ACHN (cell line): ENCODE results near the gene LMTK3.
A peak's percentile ranks its signal among the peaks of the same experiment; 100 is the strongest.

ENCODE experiments used
- DNase-seq: peaks from one replicate; pipeline ENCODE4 v3.0.0-alpha.2; 2015
- in situ Hi-C: cut with HindIII; loops from 2 replicates; pipeline ENCODE4 v1.10.0; 2017; ENCODE audit warnings: low sequenced_read_pairs, low pct_ligation_motif_present, low pct_unique_long_range_greater_than_20kb

LMTK3 gene

DNA sequence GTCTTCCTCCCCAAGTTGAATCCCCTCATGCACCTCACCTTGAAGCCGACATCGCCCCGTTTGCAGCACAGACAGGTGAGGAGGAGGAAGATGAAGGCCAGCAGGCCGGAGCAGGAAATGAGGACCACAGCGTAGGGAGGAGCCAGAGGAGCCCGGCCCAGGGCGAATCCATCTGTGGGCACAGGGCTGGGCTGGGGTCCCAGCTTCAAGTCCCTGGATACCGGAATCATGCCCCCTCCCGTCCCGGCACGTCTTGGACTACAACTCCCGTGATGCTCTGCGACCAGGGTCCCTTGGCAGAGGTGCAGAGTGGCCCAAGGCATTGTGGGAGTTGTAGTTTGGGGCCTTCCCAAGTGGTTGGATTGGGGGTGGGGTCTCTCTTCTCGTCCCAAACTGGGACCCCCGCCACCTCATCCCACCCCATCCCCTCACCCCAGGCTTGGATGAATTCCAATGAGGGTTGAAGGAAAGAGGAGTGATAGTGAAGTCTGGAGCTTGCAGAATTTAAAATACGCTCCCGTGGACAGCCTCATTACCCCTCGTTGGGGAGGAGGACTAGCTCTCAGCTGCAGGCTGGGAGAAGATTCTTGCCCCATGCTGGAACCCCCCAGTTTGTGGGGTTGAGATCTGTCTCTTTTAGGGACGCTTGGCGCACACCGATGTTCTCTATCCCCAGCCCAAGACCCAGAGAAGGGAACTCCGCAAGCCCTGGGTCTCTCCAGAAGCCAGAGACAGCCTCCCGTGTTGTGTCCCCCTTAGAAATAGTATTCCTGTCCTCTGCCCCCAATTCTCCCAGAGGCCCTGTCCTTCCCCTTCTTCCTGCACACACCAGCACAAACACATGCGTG is 990 bp downstream of the LMTK3 start:
- in situ Hi-C loops, result no loop called here
- peak; percentile 42 for DNase-seq

DNA sequence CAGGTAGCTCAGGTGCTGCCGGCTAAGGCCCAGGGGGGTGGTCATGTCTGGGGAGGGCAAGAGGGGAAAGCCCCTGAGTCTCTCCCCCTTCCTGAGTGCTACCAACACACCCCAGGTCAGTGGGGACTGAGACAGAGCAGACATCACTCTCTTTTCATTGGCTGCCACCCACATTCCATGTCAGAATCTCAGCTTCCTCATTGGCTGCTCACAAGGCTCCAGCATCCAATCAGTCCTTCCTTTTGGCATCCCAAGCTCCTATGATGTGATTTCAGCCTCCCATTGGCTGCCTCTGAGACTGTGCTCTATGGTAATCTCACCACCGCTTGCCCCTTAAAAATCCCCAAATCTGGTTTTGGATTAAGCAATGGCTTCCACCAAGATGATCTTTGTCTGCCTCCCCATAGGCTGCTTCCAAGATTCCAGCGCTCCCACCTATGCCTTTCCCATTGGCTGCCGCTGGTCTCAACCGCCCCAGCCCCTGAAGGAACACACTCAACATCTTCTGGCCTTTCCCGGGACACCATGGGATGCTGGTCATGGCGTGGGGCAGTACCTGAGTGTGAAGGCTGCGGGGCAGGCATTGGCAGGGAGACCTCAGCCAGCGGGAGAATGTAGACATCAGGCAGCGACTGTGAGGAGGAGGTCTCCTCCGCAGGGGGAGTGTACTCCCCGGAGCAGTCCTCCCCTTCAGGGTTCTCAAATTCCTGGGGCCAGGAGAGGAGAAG is 2.0 kb downstream of the LMTK3 start:
- DNase-seq, result no peak
- in situ Hi-C loops, result no loop called here

DNA sequence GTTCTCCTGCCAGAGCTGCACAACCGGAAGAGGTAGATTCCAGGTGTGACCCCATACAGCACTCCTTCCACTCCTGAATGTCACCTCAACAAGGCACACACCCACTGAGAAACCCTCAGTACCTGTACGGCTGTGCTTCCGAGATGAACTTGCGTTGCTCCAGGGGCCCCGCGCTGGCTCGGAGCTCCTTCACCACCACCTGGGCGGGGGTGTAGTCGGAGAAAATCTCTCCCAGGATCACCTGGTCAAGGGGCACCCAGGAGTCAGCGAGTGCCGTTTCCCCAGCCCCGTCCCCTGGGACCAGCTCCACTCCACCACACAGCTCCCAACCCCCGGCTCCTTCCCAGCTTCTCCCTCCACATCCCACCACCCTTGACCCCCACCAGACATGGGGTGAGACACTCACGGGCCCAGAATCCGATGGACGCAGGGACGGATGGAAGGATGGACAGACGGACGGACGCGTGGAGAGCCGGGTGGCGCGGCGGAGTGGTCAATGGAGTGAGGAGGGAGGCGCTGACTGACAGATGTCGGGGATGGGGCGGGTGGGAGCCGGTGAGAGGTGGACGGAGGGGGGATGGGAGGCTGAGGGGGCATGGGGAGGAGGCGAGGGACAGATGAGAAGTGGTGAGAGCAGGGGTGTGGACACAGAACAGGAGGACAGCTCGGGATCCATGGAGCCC is 2.8 kb downstream of the LMTK3 start:
- in situ Hi-C loops, result no loop called here
- DNase-seq, result no peak

DNA sequence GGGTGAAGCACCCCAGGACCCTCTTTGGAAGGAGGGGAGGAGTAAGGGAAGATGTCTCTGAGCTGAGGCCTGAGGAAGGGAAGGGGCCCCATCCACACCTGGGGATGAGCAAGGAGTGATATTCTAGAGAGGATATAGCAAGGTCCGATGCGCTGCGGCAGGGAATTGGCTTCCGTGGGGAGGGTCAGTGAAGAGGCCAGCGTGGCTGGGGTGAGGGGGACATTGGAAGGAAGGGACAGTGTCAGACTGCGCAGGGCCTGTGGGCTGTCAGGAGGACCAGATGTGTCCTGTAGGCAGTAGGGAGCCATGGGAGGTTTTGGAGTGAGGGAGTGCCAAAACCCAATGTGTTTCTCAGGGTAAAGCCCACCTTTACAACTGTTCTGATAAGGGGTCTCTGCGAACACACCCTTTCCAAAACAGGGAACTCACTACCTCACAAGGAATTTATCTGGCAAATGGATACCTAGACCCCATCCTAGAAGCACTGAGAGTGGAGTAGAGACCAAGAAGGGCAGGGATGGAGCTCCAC is 3.7 kb downstream of the LMTK3 start:
- in situ Hi-C loops, result no loop called here
- DNase-seq, result no peak

DNA sequence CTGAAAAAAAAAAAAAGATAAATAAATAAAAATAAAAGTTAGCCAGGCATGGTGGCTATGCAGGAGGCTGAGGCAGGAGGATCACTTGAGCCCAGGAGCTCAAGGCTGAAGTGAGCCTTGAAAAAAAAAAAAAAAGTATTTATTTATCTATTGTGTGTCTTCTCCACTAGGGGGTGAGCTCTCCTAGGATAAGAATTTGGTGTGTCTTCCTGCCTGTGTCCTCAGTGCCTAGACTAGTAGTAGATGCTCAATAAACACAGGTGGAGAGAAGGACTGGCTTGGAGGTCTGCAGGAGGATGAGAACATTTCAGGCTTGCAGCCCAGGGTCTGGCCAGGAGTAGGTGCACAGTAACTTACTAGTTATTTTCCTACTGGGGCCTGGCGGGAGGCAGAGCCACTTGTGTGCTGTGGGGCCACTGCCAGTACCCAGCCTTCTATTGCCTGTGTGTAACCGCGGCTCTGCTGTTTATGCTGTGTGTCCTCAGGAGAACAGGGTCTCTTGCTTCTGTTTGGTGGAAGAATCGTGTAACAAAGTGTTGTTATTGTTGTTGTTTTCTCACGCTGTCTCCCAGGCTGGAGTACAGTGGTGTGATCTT is 5.4 kb downstream of the LMTK3 start:
- peak; percentile 67 for DNase-seq
- in situ Hi-C loops, result no loop called here

DNA sequence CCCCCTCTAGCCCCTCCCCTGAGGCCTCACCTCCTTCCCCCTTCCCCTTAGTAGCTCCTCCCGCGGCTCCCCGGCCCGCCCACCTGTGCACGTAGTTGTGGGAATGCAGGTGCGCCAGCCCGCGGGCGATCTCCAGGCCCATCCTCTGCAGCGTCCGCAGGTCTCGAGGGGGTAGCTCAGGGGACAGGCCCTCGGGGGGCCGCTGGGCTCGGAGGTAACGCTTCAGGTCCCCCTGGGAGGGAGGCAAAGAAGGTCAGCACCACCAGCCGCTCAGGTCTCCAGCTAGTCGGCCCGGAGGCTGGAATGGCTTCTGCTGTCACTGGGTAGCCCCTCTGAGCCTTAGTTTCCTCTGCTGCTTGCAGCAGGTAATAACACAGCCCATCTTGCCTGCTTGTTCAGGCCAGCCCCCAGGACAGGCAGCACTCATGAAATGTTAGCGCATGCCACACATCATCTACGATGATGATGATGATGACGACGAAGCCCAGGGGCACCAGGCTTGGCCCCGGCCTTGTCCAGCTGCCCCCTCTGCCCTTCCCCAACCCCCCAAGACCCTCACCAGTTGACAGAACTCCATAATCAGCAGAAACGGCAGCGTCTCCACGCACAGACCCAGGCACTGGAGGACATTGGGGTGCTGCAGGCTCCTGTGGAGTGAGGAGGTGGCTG is 9.2 kb downstream of the LMTK3 start:
- in situ Hi-C loops, result no loop called here
- DNase-seq, result no peak

DNA sequence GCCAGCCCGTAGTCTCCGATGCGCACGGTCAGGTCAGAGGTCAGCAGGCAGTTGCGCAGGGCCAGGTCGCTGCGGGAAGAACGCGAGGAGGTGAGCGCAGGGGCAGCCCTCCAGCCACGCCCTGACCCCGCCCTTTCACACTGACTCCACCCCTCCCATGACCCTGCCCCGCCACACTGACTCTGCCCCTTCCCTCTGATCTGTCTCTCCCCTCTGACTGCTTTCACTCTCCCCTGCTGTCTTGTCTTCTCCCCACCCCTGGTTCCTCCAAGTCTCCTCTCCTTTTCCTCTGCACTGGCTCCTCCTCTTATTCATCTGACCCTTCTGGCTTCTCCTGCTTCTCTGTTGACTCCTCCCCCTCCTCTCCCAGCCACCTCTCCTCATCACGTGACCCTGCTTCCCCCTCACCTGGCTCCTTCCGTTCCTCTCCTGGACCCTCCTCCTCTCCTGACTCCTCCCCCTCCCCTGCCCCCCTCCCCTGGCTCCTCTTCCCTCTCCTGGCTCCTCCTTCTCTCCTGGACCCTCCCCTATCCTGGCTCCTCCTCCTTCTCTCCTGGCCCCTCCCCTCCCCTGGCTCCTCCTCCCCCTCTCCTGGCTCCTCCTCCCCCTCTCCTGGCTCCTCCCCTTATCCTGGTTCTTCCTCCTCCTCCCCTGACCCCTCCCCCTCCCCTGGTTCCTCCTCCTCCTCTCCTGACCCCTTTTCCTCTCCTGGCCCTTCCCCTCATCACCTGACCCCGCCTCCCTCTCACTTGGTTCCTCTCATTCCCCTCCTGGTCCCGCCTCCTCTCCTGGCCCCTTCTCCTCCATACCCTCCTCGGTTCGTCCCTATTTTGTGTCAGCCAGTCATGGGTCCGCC is 9.9 kb downstream of the LMTK3 start:
- in situ Hi-C loops, result no loop called here
- DNase-seq, result peak; percentile 72

DNA sequence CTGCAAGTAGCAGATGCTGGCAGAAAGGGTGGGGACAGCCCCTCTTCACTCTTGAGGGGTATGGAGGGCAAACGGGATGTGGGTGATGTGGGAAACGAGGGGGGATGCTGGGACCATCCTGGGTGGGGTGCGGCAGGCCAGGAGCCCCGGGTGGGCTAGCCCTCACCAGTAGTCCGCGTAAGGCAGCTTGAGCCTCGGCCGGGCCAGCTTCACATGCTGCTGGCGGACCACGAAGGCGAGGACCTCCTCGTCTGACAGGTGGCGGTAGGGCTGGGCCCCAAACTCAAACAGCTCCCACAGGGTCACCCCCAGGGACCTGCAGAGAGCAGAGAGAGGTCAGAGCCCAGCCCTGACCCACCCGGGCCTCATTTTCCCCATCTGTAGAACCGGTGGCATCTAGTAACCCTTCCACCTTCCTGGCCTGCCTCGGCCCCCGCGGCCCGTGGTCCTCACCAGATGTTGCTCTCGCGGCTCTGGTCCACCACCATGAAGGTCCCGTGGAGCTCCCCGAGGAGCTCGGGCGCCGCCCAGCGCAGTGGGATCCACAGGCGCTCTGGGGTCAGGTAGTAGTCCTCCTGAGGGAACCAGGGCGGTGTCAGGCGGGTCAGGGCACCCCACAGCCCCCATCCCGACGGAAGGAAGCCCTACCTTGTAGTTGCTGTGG is 10.7 kb downstream of the LMTK3 start:
- DNase-seq, result no peak
- in situ Hi-C loops, result no loop called here

DNA sequence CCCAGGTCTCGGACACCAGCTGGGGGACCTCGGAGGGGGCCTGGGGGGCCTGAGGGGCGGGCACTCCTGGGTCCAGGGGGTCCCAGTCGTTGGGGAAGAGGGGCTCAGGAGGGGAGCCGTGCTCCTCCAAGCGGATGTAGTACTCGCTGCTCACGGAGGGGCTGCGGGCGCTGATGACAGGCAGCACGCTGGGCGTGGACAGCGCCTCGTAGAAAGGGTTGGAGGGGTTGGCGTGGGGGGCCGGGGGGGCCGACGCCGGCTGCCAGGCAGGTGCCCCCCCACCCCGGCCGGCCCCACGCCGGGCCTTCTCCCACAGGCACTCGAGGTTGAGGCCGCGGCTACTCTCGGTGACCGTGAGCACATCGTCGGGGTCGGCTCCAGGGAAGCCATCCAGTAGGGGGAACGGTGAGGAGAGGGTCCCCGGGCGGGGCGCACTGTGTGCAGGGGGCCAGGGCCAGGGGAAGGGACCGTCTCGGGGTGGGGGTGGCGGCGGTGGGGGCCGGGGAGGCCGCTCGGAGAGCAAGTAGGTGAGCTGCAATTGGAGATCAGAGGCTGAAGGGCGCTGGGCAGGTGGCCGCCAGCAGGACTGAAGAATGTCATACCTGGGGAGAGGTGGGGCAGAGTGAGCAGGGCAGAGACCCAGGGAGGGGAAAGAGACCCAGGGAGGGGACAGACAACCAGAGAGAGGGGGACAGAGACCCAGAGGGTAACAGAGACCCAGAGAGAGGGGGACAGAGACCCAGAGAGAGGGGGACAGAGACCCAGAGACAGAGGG is 12.1 kb downstream of the LMTK3 start:
- in situ Hi-C loops, result no loop called here
- no peak for DNase-seq

DNA sequence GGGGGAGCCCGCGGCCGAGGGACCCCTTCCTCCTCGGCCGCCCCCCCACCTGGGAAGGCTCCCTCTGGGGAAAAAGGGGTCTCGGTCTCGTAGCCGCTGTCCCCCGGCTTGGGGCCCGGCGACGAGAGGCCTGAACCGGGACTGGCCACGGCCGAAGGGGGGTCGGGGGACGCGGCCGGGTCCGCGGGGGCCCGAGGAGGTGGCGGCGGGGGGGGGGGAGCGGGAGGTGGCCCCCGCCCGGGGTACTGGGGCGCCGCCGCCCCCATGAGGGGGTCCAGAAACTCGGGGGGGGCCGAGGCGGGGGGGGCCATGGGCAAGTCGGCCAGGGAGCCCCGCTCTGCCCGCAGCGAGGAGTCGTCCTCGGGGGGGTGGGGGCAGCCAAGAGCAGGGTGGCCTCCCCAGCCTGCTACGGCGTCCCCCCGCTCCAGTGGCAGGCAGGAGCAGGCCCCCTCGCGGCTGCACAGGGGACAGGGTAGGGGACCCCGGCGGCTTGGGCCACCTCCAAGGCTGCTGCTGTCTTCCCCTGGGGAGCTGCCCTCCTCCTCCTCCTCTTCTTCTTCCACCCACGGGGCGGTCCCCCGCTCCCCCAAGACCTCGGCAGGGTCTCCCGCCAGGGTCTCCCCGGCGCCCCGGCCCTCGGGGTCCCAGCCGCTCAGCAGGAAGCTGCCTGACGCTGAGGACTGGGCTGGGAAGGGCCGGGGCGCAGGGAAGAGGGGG is 12.9 kb downstream of the LMTK3 start:
- DNase-seq, result no peak
- in situ Hi-C loops, result no loop called here

DNA sequence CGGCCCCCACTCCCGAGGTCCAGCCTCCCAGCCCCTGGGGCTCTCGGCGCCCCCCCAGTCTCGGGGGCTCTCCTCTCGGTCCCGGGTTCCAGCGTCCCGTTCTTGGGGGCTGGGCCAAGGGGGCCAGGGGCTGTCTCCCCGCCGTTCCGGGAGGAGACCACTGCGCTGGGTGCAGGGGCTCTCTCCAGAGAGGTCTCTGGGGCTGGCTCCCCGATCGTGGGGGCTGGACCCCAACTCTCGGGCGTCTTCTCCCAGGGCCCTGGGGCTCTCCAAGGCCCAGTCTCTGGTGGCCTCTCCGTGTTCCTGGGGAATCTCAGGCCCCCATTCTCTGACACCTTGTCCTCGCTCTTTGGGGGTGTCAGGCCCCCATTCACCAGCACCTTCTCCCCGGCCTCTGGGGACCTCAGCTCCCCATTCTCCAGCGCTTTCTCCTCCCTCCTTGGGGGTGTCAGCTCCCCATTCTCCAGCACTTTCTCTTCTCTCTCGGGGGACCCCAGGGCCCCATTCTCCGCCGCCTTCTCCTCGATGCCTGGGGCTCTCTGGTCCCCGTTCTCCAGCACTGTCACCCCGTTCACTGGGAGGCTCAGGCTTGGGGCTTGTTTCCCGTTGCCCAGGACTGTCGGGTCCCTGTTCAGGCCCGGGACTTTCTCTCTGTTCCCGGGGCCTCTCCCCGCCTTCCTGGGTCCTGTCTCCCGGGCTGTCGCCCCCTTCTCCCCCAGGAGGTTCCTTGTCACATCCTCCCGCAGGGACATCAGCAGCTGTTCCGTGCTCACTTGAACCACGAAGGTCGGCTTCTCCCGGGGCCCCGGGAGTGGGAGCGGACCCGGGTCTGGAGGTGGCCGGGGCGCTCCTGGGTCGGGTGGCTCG is 13.7 kb downstream of the LMTK3 start:
- in situ Hi-C loops, result no loop called here
- no peak for DNase-seq

DNA sequence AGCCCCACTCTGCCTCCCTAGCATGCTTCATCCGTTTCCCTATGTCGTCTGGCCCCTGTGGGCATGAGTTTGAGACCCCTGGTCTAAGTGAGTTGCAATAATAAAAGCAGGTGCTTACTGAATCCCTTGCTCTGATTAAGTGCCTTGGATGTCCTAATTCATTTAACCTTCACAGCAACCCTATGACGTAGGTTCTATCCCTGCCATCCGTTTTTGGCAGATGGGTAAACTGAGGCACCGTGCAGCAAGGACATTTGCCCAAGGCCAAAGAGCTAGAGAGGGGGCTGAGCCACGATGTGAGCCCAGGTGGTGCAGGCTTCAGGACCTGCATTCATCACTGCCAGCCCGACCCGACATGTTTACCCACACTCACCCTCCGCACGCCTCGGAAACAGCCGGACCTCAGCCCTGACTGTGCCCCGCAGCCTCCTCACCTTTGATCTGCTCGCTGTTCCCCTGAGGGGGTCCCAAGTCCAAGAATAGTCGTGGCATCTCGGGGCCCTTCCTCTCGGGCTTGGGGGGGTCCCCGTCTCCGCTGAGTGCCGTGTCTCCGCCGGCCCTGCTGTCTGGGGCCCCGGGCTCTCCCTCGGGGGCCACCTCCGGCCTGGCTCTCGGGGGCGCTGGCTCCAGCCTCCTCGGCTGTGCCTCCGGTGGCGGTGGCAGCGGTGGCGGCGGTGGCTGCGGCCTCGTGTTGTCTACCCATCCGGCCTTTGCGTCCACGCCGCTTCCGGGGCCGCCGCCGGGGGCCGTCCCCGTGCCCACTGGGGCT is 14.5 kb downstream of the LMTK3 start:
- no peak for DNase-seq
- in situ Hi-C loops, result no loop called here

DNA sequence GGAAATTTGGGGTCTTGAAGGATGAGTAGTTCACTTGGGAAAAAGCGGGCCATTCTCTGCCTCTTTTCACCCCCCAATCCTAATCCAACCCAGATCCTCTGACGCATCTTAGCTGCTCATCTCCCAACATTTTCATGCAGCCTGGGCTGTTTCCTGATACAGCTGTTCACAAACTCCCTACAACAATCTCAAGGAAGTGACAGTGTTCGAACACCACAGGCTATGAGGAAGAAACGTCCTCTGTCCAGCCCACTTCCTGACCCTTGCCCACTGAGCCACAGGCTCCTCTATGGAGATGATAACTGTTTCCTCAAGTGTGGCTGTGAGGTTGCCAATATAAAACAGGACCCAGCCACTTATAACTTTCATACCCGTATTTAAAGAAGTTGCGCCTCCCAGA is 16.2 kb downstream of the LMTK3 start:
- in situ Hi-C loops, result no loop called here
- no peak for DNase-seq

DNA sequence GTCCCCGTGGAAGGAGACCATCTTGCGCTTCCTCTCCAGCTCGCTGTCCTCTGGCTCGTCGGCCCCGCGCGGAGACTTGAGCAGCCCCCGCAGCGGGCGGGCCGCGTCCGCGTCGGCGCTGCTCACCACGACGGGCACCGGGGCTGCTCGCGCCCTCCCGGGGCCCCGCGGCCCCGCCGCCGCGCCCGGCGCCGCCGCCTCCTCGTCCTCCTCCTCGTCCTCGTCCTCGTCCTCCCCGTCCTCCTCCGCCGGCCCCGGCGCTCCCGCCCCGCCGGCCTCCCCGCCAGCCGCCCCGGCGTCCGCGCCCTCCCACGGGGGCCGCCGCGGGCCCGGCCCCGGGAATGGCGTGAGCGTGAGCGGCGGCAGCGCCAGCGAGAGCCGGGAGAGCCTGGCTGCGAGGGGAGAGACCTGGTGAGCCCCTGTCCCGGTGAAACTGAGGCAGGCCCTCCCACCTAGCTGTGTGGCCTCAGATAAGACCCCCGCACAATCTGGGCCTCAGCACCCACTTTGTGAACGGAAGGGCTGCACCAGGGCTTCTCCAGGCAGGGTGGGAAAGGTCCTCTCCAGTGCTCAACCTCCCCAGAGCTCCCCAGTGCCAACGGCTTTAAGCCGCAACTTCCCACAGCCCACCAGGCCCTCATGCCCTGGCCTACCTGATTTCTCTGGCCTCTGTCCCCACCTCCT is 17.8 kb downstream of the LMTK3 start:
- in situ Hi-C loops, result no loop called here
- no peak for DNase-seq
